GM23338 (cell line): ENCODE measurements around the gene GRID1. TPM values are rescaled to one million over a fixed set of nuclear protein-coding genes. Genes with fewer than 3 reads are reported as not detected.

Source experiments
- ATAC-seq: fragments of 200-7000 bp; cut with Tn5 transposase; 3 replicates; pipeline ENCODE4 v1.9.1; 2020
- DNase-seq: peaks from one replicate; pipeline ENCODE4 v3.0.0-alpha.2; 2015; ENCODE audit warnings: low spot score
- H2AFZ ChIP-seq: fragments of 200-600 bp; sonication (generic); 2 replicates; pipeline ENCODE4 v1.8.0; 2016; ENCODE audit warnings: antibody characterized with exemption, mild to moderate bottlenecking, moderate library complexity
- H3F3A ChIP-seq: fragments of 200-600 bp; sonication (generic); replicated peaks from 2 replicates; pipeline ENCODE4 v1.8.0; 2017; ENCODE audit warnings: antibody characterized with exemption, mixed run types, low read depth
- H3K27ac ChIP-seq: fragments of 200-600 bp; sonication (generic); 2 replicates; pipeline ENCODE4 v1.6.1; 2016; ENCODE audit warnings: low read depth
- H3K27me3 ChIP-seq: fragments of 200-600 bp; sonication (generic); 2 replicates; pipeline ENCODE4 v1.8.0; 2016; ENCODE audit warnings: mild to moderate bottlenecking, mixed run types, moderate library complexity; ENCODE audit not compliant: insufficient read depth
- H3K36me3 ChIP-seq: fragments of 200-600 bp; sonication (generic); 2 replicates; pipeline ENCODE4 v1.8.0; 2016; ENCODE audit warnings: mild to moderate bottlenecking; ENCODE audit not compliant: insufficient read depth
- H3K4me1 ChIP-seq: fragments of 200-600 bp; sonication (generic); 2 replicates; pipeline ENCODE4 v1.8.0; 2016; ENCODE audit warnings: mild to moderate bottlenecking, moderate library complexity; ENCODE audit not compliant: insufficient read depth
- H3K4me2 ChIP-seq: fragments of 200-600 bp; sonication (generic); 2 replicates; pipeline ENCODE4 v1.7.1; 2017; ENCODE audit warnings: mixed run types
- H3K4me3 ChIP-seq: fragments of 200-600 bp; sonication (generic); 2 replicates; pipeline ENCODE4 v1.6.1; 2016; ENCODE audit warnings: mixed run types
- H3K79me2 ChIP-seq: fragments of 200-600 bp; sonication (generic); replicated peaks from 2 replicates; pipeline ENCODE4 v1.8.0; 2017; ENCODE audit warnings: mild to moderate bottlenecking; ENCODE audit not compliant: insufficient read depth
- H3K9me2 ChIP-seq: fragments of 200-600 bp; sonication (generic); 2 replicates; pipeline ENCODE4 v1.8.0; 2017; ENCODE audit not compliant: insufficient read depth
- H4K20me1 ChIP-seq: fragments of 200-600 bp; sonication (generic); replicated peaks from 2 replicates; pipeline ENCODE4 v1.8.0; 2017; ENCODE audit warnings: mild to moderate bottlenecking; ENCODE audit not compliant: insufficient read depth
- H3K27ac Mint-ChIP-seq: 2 replicates; pipeline ENCODE4 v1.8.0; 2020; ENCODE audit warnings: inconsistent platforms, mild to moderate bottlenecking, moderate library complexity, mixed read lengths
- H3K27me3 Mint-ChIP-seq: 3 replicates; pipeline ENCODE4 v1.8.0; 2022; ENCODE audit warnings: low read depth, mild to moderate bottlenecking, moderate library complexity, mixed read lengths, inconsistent platforms; ENCODE audit not compliant: insufficient read depth, poor library complexity
- H3K36me3 Mint-ChIP-seq: 3 replicates; pipeline ENCODE4 v1.8.0; 2021; ENCODE audit warnings: low read depth, mild to moderate bottlenecking, inconsistent platforms, moderate library complexity, mixed read lengths
- H3K4me1 Mint-ChIP-seq: 3 replicates; pipeline ENCODE4 v1.8.0; 2020; ENCODE audit warnings: mild to moderate bottlenecking, inconsistent platforms, mixed read lengths
- H3K4me3 Mint-ChIP-seq: 3 replicates; pipeline ENCODE4 v1.8.0; 2021; ENCODE audit warnings: moderate library complexity, mild to moderate bottlenecking, inconsistent platforms, mixed read lengths
- H3K9me3 Mint-ChIP-seq: 3 replicates; pipeline ENCODE4 v1.8.0; 2020; ENCODE audit warnings: moderate library complexity, mild to moderate bottlenecking, inconsistent platforms, mixed read lengths
- CREB1 ChIP-seq: fragments of 250-450 bp; sonication (Bioruptor Pico); IDR thresholded peaks from 2 replicates; pipeline ENCODE4 v1.5.0; 2020; ENCODE audit warnings: low read depth, mild to moderate bottlenecking, moderate library complexity
- CTCF ChIP-seq, 2 experiments: fragments of 200-600 bp in 1 of 2; sonication (generic) in 1 of 2; conservative IDR thresholded peaks; 2 replicates each; pipeline versions ENCODE4 v1.5.1 to v1.6.1; 2016 to 2017; ENCODE audit warnings: antibody characterized with exemption in 2 of 2, low read depth in 2 of 2, mild to moderate bottlenecking in 2 of 2, moderate library complexity in 1 of 2
- ETS1 ChIP-seq: IDR thresholded peaks from 2 replicates; pipeline ENCODE4 v1.6.1; 2016; ENCODE audit warnings: antibody characterized with exemption
- EZH2 ChIP-seq: fragments of 200-600 bp; sonication (generic); IDR thresholded peaks from one replicate; pipeline ENCODE4 v1.8.0; 2017; ENCODE audit warnings: antibody characterized with exemption, mild to moderate bottlenecking, low read depth; ENCODE audit not compliant: unreplicated experiment
- JUNB ChIP-seq: IDR thresholded peaks from one replicate; pipeline ENCODE4 v1.6.1; 2016; ENCODE audit warnings: antibody characterized with exemption; ENCODE audit not compliant: unreplicated experiment
- POLR2AphosphoS5 ChIP-seq: IDR thresholded peaks from 2 replicates; pipeline ENCODE4 v1.6.1; 2016; ENCODE audit warnings: antibody characterized with exemption, low read depth
- ZNF114 ChIP-seq: fragments of 250-450 bp; sonication (Bioruptor Pico); IDR thresholded peaks from 2 replicates; pipeline ENCODE4 v1.5.0; 2020; ENCODE audit warnings: mild to moderate bottlenecking, moderate library complexity
- ZNF331 ChIP-seq: fragments of 250-450 bp; sonication (Bioruptor Pico); IDR thresholded peaks from 2 replicates; pipeline ENCODE4 v1.5.0; 2020; ENCODE audit warnings: low read depth, mild to moderate bottlenecking, moderate library complexity
- polyA plus RNA-seq: library from polyadenylated mRNA; unstranded; fragments of >200 nt; fragmentation: Nextera tagmentation; extraction: Ambion mirVana; gene quantifications from 2 replicates; pipeline ENCODE4 v1.2.1, GENCODE V29; 2016
- total RNA-seq: library from RNA; depleted of rRNA; stranded (reverse); fragments of >200 nt; shearing (Covaris generic); gene quantifications from 2 replicates; pipeline ENCODE4 v1.2.3, GENCODE V29; 2014
- TF ChIP-seq, protein P1 (sequence below): fragments of 250-450 bp; sonication (Bioruptor Pico); IDR thresholded peaks from 2 replicates; pipeline ENCODE4 v1.5.0; 2020; ENCODE audit warnings: mild to moderate bottlenecking, moderate library complexity
- TF ChIP-seq, protein P2 (sequence below): IDR thresholded peaks from one replicate; pipeline ENCODE4 v1.6.1; 2018; ENCODE audit warnings: antibody characterized with exemption; ENCODE audit not compliant: unreplicated experiment

GRID1 gene
- total and polyA plus RNA-seq, 2 experiments from 2014 or later: 0.14 to 0.15 TPM

- Histone ChIP-seq H3K4me3 (no peak overlapping the region), H3K79me2 (no peaks in the 10 kb centered on the region), H3K36me3 (no peaks in the 10 kb centered on the region), H3K9me2 (no peaks in the 10 kb centered on the region), H3K27ac (no peak overlapping the region), H4K20me1 (no peaks in the 10 kb centered on the region), H3K4me2 (no peak overlapping the region), H3K4me1 (no peaks in the 10 kb centered on the region), H2AFZ (no peak overlapping the region), H3F3A (no peaks in the 10 kb centered on the region), H3K27me3 (no peaks in the 10 kb centered on the region)
- Mint-ChIP-seq H3K9me3 (peaks cover 85% of the 10 kb centered on the region), H3K36me3 (peaks cover 2% of the 10 kb centered on the region; the same call in 2 of the 3 replicates), H3K27me3 (no peaks in the 10 kb centered on the region), H3K27ac (no peak overlapping the region), H3K4me1 (0 out of 3 replicates have a peak, but pooled peaks cover 2% of the 10 kb centered on the region), H3K4me3 (no peak overlapping the region)
- ATAC-seq (no peak), DNase-seq (no peak)
- TF ChIP-seq JUNB (no peak), CREB1 (CRISPR knock-in tag) (no peak), POLR2AphosphoS5 (no peak), EZH2 (no peak), ZNF114 (CRISPR knock-in tag) (no peak), ZNF331 (CRISPR knock-in tag) (no peak), CTCF (conservative IDR thresholded peaks at IDR 0.05; ENCODE audit: low read depth in 2 of 2) (no peak), ETS1 (no peak)
- TF ChIP-seq, protein P1, sequence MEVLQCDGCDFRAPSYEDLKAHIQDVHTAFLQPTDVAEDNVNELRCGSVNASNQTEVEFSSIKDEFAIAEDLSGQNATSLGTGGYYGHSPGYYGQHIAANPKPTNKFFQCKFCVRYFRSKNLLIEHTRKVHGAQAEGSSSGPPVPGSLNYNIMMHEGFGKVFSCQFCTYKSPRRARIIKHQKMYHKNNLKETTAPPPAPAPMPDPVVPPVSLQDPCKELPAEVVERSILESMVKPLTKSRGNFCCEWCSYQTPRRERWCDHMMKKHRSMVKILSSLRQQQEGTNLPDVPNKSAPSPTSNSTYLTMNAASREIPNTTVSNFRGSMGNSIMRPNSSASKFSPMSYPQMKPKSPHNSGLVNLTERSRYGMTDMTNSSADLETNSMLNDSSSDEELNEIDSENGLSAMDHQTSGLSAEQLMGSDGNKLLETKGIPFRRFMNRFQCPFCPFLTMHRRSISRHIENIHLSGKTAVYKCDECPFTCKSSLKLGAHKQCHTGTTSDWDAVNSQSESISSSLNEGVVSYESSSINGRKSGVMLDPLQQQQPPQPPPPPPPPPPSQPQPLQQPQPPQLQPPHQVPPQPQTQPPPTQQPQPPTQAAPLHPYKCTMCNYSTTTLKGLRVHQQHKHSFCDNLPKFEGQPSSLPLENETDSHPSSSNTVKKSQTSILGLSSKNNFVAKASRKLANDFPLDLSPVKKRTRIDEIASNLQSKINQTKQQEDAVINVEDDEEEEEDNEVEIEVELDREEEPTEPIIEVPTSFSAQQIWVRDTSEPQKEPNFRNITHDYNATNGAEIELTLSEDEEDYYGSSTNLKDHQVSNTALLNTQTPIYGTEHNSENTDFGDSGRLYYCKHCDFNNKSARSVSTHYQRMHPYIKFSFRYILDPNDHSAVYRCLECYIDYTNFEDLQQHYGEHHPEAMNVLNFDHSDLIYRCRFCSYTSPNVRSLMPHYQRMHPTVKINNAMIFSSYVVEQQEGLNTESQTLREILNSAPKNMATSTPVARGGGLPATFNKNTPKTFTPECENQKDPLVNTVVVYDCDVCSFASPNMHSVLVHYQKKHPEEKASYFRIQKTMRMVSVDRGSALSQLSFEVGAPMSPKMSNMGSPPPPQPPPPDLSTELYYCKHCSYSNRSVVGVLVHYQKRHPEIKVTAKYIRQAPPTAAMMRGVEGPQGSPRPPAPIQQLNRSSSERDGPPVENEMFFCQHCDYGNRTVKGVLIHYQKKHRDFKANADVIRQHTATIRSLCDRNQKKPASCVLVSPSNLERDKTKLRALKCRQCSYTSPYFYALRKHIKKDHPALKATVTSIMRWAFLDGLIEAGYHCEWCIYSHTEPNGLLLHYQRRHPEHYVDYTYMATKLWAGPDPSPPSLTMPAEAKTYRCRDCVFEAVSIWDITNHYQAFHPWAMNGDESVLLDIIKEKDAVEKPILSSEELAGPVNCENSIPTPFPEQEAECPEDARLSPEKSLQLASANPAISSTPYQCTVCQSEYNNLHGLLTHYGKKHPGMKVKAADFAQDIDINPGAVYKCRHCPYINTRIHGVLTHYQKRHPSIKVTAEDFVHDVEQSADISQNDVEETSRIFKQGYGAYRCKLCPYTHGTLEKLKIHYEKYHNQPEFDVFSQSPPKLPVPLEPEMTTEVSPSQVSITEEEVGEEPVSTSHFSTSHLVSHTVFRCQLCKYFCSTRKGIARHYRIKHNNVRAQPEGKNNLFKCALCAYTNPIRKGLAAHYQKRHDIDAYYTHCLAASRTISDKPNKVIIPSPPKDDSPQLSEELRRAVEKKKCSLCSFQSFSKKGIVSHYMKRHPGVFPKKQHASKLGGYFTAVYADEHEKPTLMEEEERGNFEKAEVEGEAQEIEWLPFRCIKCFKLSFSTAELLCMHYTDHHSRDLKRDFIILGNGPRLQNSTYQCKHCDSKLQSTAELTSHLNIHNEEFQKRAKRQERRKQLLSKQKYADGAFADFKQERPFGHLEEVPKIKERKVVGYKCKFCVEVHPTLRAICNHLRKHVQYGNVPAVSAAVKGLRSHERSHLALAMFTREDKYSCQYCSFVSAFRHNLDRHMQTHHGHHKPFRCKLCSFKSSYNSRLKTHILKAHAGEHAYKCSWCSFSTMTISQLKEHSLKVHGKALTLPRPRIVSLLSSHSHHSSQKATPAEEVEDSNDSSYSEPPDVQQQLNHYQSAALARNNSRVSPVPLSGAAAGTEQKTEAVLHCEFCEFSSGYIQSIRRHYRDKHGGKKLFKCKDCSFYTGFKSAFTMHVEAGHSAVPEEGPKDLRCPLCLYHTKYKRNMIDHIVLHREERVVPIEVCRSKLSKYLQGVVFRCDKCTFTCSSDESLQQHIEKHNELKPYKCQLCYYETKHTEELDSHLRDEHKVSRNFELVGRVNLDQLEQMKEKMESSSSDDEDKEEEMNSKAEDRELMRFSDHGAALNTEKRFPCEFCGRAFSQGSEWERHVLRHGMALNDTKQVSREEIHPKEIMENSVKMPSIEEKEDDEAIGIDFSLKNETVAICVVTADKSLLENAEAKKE: no peak
- TF ChIP-seq, protein P2, sequence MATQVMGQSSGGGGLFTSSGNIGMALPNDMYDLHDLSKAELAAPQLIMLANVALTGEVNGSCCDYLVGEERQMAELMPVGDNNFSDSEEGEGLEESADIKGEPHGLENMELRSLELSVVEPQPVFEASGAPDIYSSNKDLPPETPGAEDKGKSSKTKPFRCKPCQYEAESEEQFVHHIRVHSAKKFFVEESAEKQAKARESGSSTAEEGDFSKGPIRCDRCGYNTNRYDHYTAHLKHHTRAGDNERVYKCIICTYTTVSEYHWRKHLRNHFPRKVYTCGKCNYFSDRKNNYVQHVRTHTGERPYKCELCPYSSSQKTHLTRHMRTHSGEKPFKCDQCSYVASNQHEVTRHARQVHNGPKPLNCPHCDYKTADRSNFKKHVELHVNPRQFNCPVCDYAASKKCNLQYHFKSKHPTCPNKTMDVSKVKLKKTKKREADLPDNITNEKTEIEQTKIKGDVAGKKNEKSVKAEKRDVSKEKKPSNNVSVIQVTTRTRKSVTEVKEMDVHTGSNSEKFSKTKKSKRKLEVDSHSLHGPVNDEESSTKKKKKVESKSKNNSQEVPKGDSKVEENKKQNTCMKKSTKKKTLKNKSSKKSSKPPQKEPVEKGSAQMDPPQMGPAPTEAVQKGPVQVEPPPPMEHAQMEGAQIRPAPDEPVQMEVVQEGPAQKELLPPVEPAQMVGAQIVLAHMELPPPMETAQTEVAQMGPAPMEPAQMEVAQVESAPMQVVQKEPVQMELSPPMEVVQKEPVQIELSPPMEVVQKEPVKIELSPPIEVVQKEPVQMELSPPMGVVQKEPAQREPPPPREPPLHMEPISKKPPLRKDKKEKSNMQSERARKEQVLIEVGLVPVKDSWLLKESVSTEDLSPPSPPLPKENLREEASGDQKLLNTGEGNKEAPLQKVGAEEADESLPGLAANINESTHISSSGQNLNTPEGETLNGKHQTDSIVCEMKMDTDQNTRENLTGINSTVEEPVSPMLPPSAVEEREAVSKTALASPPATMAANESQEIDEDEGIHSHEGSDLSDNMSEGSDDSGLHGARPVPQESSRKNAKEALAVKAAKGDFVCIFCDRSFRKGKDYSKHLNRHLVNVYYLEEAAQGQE: no peak
Observed at GRCh38 chr10:85925201-85925750, 441.3 kb downstream of the GRID1 start.
